ENCODE data around the gene CEP164.

CEP164 gene

DNA sequence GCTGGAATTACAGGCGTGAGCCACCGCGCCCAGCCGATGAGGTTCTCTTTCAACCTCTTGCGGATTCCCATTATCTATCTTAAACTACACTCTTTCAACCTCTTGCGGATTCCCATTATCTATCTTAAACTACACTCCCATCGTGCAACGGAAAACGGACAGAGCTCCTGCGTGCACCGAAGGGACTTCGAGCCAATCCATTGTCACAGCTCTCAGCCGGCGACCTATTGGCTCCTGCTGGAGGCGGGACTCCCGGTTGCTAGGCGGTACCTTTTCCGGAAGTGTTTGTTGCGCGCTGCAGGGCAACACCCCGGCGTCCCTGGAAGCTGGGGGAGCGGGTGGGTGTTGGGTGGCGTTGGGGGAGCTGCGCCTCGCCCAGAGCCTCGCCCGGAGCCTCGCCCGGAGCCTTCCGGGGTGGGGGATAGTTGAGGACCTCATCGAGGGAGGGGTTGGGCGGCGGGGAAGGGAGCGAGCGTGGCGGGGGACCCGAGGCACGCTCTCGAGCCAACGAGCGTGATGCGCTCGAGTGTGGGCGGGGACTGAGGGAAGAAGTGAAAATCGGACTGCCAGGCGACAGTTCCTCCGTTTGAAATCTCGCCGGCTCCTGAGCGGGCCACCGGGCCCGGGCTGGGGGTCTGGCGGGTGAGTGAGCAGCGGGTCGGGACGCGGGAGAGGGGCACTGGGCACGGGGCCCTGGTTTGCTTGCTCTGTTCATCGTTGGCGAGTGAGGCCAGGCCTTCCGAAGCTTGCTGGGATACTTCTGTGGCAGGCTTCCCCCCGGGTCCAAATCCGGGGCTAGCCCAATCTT, at the start of gene CEP164:
CEP164 (plus strand) TSS at position 288 of the 808 bp plus-strand sequence. CDS start 10,733 bp downstream, outside the sequence.
- FAIRE-seq = peak; percentile 33

DNA sequence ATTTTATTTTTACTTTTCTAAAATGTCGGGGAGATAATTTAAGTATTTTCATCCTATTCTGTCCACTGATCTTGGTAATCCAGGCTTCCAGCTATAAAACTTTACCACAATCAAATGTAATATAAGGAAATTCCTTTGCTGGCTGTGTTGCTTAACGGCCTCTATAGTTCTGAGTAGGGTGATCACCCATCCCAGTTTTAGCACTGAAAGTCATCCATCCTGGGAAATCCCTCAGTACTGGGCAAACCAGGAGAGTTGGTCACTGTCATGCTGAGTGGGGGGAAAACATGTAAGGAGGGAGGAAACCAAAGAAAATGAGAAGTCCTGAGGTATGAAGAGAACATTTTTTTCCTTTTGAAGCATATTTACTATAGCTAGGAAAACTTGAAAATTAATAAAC, 49.3 kb upstream of the CEP164 start:
- FAIRE-seq = no peak

DNA sequence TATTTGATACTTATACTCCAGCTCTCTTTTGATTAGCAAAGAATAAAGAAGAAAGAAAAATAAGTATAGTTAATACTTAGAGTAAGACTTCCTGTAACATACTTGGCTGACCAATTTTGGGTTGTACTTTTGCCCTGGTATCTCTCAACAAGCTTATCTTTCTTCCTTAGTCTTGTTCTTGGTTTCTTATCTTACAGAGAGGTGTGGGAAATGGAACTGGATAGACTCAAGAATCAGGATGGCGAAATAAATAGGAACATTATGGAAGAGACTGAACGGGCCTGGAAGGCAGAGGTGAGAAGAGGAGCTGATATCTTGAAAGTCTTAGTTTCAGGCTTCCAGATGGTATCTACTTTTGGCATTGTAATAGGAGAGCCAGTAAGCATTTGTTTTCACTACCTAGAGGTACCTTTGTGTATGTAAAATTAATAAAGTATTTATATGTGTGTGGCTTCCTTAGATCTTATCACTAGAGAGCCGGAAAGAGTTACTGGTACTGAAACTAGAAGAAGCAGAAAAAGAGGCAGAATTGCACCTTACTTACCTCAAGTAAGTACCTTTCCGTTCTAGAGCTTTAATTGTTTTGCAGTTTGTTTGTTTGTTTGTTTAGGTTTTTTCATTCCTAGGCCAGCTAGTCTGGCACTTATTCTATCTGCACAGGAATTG, 47.8 kb upstream of the CEP164 start:
- FAIRE-seq = no peak

DNA sequence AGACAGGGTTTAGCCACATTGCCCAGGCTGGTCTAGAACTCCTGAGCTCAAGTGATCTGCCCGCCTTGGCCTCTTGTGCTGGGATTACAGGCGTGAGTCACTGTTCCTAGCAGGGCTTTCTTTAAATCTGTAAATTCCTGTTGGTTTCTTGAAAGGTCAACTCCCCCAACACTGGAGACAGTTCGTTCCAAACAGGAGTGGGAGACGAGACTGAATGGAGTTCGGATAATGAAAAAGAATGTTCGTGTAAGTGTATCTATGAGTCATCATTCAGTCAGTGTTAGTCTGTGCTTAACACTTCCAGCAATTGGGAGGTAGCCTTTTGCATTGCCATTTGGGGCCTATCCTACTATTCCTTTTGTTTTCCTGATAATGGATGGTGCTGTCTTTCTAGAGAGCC, 46.5 kb upstream of the CEP164 start:
- FAIRE-seq = no peak

DNA sequence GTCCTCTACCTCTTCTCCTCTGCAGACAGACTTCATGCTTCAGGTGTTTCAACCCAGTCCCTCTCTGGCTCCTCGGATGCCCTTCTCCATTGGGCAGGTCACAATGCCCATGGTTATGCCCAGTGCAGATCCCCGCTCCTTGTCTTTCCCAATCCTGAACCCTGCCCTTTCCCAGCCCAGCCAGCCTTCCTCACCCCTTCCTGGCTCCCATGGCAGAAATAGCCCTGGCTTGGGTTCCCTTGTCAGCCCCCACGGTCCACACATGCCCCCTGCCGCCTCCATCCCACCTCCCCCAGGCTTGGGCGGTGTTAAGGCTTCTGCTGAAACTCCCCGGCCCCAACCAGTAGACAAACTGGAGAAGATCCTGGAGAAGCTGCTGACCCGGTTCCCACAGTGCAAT, 45.8 kb upstream of the CEP164 start:
- FAIRE-seq = no peak

DNA sequence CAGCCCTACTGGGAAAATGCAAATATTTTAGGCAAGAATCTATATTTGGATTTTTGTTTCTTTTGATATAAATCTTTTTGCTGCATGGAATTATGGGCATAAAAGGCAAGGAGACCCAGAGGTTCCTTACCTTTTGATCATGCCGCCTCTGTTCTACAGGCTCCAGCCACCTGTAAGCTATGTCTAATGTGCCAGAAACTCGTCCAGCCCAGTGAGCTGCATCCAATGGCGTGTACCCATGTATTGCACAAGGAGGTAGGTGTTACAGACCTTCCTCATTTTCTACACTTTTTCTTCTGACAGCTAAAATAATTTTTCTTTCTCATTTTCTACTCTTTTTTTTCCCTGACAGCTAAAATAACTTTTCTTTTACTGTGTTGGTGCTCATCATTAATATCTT, 44.7 kb upstream of the CEP164 start:
- no peak for FAIRE-seq

DNA sequence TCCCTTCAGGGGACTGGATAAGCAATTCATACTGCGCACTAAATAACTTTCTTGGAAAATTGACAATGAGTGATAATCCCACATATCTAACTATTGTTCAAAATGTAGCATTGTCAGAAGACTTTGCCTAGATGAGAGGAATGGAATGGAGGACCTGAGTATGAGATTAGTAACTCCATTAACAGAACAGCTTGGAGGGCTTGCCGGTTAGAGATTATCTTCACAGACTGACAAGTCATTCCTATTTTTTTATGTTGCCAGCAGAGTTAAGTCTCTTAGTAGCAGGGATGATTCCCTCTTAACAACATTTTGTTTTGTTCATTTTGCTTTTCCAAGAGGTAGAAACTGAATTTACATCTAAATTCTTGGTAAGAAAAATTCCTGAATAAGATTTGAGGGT, 43.6 kb upstream of the CEP164 start:
- FAIRE-seq = no peak

DNA sequence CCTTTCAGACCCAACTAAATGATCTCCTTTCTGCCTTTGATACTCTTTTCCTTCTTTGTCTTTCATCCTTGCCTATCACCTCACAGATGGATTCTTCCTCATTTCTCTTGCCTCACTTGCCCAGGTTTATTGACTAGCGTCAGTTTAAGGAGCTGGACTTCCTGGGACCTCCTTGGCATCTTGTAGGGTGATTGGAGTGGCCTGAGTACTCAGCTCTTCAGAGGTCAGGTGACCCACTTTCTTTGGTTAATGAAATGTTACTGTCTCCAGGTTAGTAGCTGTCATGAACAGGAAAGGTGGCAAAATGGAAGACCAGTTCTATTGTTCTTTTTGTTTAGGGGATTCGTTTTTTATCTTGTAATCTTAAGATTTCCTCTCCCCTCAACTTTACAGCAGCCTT, 41.1 kb upstream of the CEP164 start:
- no peak for FAIRE-seq

DNA sequence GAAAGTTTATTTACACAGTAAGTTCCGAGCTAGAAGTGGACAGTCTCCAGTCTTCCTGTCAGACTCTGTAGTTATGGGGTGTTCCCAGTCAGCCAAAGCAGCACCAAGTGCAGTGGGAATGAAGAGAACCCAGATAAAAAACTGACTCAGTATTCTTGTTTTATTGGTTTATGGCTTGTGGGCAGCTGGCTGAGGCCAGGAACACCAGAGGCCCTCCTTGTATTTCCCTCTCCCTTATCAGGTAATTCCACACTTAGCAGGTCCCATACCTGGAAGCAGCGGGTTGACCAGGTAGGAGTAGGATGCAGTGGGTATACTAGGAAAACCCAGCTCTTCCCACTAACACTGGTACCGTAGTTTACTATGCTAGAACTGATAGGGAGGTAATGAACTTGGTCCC, 40.0 kb upstream of the CEP164 start:
- no peak for FAIRE-seq

DNA sequence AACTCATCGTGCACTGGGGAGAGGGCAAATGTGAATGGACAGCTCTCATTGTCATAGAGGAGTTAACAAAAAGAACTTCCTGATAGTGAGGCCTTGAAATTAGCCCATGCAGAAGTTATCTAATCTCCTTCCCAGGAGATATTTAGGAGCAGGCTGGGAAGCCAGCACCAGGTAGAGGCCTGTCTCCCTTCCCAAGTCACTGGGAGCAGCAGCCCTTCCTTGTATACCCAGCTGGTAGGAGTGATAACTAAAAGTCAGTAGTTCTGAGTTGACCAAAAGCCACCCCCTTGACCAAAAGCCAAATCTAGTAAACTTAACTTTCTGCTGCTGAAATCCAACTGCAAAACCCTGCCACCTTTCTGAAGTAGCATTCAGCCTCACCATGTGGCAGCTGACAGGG, 37.9 kb upstream of the CEP164 start:
- FAIRE-seq = no peak

DNA sequence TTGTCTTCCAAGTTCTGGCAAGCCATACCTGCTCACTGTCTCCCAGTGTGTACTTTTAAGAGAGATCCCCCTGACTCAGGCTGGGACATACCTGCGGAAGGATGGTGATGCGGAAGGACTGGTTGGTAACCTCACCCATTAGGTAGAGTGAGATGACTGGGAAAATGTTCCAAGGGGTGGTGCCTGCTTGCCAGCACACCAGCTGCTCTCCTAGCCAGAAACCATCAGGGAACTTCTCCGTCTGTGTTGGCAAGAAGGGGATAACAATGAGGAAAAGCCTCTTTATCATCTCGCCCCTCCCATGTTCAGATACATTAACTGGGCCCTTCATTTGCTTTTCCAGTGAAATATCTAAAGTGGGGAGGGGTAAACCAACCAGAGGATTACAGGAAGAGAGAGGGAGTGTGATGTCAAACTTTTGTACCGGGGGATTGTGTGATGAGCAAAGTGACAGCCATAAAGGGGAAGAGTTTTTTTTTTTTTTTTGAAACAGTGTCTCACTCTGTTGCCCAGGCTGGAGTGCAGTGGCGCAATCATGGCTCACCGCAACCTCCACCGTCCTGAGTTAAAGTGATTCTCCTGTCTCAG, 36.8 kb upstream of the CEP164 start, which contains the start of gene BACE1-AS:
BACE1-AS (plus strand) TSS at position 538 of the 588 bp plus-strand sequence.
- FAIRE-seq = no peak

DNA sequence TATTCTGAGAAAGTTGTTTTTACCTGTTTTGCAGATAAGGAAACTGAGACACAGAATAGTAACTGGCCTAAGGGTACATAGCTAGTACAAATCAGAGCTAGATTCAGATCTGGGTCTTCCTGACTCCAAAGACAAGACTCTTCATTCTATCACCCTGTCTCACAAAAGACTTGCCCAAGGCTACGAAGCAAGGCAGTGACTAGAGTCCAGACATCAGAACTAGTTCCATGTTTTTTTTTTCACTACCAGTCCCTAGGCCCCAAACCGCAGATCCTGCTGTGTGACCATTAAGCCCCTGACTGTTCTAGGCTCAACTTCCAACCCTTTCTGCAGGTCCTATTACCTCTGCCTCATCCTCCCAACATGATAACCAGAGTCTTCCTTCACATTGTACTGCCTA, 35.0 kb upstream of the CEP164 start:
- FAIRE-seq = no peak

DNA sequence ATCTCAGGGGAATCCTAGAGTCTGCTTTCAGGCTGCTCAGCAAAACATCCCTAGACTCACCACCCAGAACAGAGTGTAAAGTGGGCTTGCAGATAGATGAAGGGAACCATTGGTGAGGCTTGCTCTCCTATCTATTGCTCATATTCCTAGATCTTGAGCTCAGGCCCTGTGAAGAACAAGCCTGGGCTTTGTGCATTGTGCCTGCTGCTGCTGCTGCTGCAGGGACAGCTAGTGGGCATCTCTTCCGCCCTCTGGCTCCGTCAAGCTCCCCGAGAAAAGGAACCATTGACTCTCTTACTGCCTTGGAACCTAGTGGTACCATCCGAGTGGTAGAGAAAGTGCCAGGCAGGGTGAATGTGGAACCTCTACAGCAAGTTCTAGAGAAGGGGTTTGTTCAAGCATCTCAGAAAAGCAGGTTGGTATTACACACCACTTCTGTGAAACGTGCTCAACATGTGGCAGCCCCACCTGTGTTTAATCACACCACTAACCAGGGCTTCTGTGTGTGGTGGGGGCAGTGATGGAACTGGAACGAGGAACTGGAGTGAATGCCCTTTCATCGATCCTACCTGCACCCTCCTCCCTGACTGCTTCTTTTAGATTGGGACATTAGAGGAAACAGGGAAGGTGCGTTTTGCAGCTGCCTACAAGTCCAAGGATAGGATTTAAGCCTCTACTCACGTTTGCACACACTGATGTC, 32.1 kb upstream of the CEP164 start:
- no peak for FAIRE-seq

DNA sequence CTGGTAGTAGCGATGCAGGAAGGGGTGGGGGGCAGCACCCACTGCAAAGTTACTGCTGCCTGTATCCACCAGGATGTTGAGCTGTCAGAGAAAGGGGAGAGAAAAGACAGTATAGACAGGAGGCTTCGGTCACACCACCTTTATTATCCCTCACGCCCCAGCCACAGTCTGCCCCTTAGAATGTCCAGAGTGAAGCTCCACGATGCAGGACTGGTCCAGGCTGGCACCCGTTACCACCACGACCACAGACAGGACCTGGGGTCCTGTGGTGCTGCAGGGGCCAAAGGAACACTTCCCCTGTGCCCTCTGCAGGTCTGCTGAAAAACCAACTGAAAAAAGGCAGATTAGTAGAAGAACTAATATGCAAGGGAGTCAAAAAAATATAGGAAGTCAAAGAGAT, 30.8 kb upstream of the CEP164 start:
- FAIRE-seq = no peak

DNA sequence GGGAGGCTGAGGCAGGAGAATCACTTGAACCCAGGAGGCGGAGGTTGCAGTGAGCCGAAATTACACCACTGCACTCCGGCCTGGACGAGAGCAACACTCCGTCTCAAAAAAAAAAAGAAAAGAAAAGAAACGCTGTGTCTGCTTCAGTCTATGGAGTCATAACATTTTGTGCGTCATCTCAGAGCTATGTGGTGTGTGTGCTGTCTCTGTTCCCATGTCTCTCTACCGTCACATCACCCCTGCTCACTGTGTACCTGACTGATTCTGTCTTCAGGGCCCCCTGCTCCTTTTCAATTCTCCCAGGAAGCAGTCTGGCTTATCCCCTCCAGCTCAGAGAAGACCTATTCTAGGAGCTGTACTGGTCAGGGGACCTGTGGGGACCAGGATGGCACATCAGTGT, 29.5 kb upstream of the CEP164 start:
- FAIRE-seq = no peak

DNA sequence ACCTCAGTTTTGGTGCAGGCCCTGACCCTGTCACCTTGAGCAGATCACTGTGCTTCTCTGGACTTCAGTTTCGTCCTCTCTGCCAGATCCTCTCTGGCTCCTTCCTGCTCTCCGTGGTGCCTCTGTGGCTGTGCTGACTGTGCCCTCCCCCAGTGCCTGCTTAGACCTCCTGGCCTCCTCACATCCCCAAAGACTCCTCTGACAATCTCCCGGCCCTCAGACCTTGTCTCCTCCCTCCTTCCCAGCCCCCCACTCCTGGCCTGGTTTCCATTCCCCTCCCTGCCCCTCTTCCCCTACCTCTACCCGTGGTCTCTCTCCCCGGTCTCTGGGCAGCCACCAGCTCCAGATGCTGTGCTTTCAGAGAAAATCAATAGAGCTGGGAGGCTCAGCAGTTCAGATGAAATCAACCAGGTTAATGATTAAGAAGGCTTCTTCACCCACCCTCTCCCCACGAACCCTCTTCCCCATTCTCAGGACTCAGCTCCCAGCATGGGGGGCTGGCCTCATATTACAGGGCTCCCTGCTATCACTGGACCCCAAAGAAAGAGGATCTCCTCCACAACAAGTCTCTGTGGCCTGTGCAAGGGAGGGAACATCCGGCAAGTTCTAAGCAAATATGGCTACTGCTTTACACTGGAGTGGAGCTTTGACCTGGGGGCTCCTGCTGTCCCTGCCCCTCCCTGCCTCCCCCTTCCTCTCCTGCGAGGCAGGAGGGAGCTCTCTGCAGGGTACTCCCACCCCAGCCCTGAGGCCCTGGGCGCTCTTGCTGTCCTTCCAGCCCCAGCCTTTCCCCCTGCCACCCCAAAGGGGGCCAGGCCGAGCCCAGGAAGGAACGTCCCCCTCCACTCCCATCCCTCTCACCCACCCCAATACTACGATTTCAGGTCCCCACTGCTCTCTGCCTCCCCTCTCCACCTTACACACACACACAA, 28.0 kb upstream of the CEP164 start:
- FAIRE-seq = peak; percentile 68

DNA sequence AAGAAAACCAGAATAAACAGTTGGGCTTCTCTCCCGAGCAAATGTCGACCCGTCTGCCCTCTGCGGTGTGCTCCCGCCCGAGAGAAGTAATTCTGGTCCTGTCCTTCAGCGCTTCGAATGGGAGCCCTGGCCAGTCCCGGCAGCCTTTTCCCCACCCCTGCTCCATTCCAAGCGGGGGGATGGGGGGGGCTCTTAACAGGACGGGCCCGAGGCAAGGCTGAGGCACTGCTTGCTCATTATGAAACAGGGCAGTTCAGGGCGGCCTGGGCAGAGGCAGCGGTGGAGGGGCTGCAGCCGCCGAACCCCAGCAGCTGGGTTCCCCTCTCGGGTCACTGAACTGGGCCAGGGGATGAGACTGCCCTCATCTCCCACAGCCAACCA, 27.4 kb upstream of the CEP164 start:
- no peak for FAIRE-seq

DNA sequence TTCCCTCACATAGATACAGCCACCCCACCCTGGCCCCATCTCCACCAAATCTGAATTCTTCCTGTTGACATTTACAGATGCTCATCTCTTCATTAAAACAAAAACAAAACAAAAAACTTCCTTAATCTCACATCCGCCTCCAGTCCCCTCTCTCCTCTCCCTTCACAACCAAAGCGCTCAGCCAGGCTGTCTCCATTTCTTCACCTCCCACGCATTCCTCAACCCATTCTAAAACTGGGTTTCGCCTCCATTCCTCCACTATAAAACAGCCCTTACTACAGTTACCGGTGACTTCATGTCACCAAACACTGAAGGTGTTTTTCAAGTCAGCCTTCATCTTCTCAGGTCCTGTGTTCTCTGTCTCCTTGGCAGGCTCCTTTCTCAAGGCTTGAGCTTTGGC, 26.9 kb upstream of the CEP164 start:
- FAIRE-seq = no peak

DNA sequence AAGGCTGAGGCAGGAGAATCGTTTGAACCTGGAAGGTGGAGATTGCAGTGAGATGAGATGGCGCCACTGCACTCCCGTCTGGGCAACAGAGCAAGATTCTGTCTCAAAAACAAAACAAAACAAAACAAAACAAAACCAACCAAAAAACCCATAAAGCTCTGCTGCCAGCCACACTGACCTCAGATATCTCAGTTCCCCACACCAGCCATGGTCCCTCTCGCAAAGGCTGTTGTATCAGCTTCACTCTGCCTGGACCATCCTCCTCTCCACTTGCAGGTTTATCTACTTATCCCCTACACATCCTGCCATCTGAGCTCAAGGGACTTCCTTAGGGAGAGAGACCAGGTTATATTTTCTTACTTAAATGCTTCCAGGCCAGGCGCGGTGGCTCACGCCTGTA, 25.4 kb upstream of the CEP164 start:
- FAIRE-seq = no peak

DNA sequence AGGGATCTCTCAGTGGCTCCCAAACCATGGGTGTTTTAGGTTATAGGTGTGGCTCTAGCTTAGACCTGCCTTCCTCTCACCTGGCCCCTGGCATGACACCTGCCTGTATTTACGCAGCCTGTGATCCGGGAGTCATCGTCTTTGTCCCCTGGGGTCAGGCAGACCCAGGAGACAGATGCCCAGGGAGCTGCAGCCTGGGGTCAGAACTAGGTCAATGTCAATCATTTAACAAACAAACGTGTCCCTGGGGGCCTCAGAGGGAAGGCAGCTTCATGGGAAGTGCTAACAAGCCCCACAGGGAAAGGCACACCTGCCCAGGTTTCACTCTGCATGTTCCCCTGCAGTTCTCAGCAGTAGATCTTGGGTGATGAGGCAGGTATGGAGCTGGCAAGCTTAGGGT, 24.6 kb upstream of the CEP164 start:
- FAIRE-seq = no peak

DNA sequence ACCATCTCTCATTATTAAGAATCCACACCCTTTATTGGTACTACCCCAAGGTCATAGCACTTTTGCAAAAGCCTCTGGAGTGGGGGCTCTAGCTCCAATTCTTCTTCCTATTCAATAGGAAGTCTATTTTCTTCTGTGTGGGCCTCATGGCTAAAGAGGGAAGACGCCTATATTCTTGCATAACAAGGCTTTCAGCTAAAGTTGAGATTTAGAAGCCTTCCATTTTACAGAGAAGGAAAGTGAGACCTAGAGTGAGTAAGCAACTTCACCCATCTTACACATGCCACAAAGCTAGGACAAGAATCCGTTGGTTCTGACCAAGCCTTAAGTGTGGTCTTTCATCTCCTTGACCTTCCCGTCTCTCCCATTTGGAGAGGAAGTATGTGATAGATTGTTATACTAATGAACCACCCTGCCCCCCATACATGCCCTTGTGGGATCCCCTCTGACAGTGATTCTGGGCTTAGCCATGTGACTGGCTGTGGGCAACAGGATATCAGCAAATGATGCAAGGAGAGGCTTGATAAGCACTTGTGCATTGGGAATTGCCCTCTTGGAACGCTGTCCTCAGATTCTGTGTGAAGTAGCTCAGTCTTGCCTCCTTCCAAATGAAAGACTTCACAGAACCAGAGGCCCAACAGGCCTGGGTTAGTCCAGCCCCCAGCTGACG, 23.9 kb upstream of the CEP164 start:
- FAIRE-seq = no peak

DNA sequence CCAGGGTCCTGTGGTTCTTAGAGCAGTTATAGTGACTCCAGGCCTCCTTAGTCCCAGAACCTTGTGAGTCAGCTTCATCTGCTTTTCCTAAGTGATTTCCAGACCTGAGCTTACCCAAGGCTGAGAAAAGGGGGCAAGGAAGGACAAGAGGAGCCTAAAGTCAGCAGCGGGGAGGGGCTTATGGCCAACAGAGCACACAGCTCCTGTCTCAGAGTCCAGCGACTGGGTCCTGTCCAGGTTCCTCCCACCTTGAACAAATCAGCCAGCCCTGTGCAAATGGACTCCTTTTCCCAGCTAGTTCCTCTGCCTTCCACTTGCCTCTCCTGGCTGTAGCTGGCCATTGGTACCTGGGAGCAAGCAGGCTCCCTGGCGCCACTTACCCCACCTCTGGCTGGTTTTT, 22.5 kb upstream of the CEP164 start:
- FAIRE-seq = no peak

Data from islet of Langerhans (tissue), 1 donor.